Measurements from ENCODE around the gene RTEL1. TPM values are rescaled to one million over a fixed set of nuclear protein-coding genes. Genes with fewer than 3 reads are reported as not detected.
A peak's percentile ranks its signal among the peaks of the same experiment; 100 is the strongest.

RTEL1 gene
- total RNA-seq, 3 donors from 2014 or later: 50.6 to 67.7 (median 62.3) TPM

DNA sequence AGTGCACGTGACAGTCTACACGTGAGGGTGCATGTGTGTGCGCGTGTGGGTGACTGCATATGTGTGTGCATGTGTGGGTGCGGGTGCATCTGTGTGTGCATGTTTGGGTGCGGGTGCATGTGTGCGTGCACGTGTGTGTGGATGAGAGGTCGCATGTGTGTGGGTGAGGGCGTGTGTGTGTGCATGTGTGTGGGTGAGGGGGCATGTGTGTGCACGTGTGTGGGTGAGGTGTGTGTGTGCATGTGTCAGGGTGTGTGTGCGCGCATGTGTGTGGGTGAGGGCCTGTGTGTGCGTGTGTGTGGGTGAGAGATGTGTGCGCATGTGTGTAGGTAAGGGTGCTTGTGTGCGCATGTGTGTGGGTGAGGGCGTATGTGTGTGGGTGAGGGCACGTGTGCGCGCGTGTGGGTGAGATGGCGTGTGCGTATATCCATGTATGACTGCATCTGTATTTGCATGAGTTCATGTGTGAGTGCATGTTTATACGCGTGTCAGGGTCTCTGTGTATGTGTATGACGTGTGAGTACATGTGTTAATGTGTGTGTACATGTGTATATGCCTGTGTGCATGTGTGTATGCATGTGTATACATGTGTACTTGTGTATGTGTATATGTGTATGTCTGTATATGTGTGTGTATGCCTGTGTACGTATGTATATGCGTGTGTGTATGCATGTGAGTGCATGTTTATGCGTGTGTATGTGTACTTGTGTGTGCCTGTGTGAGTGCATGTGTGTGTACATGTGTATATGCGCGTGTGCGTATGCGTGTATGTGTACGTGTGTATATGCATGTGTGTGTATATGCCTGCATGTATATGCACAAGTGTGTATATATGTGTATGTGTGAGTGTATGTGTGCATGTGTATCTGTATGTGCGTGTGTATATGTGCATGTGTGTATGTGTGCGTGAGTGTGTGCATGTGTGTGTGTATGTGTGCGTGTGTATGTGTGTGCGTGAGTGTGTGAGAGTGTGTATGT is 74.3 kb downstream of the RTEL1 start:
- Mint-ChIP-seq H3K9me3 (no peaks in the 10 kb centered on the region), H3K27me3 (ENCODE audit: low read depth) (no peaks in the 10 kb centered on the region), H3K4me3 (no peak overlapping the region), H3K4me1 (ENCODE audit: low read depth) (peaks cover 34% of the 10 kb centered on the region), H3K36me3 (ENCODE audit: insufficient read depth) (peaks cover 12% of the 10 kb centered on the region)
- ATAC-seq (no peak), DNase-seq (no peak)

DNA sequence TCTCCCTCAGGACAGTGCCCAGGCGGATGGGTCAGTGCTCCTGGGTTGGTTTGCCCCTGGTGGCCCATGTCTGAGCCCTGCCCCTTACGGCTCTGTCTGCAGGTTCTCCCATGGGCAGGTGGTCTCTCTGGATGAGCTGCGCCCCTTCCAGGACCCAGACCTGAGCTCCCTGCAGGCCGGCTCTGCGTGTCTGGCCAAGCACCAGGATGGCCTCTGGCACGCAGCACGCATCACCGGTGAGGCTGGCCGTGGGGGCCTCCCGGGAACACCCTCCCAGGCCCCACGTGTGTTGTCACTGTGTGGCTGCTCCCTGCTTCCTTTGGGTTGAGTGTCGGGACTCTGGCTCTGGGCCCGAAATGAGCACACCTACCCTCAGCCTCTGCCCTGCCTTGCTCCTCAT is 75.0 kb downstream of the RTEL1 start:
- H3K4me3 Mint-ChIP-seq: no peak overlapping the region
- DNase-seq (no peak), ATAC-seq (no peak)
- H3K27me3 Mint-ChIP-seq (ENCODE audit: low read depth): no peaks in the 10 kb centered on the region
- H3K9me3 Mint-ChIP-seq: no peaks in the 10 kb centered on the region
- peaks cover 29% of the 10 kb centered on the region for H3K4me1 Mint-ChIP-seq (ENCODE audit: low read depth)
- H3K36me3 Mint-ChIP-seq (ENCODE audit: insufficient read depth): peaks cover 12% of the 10 kb centered on the region

DNA sequence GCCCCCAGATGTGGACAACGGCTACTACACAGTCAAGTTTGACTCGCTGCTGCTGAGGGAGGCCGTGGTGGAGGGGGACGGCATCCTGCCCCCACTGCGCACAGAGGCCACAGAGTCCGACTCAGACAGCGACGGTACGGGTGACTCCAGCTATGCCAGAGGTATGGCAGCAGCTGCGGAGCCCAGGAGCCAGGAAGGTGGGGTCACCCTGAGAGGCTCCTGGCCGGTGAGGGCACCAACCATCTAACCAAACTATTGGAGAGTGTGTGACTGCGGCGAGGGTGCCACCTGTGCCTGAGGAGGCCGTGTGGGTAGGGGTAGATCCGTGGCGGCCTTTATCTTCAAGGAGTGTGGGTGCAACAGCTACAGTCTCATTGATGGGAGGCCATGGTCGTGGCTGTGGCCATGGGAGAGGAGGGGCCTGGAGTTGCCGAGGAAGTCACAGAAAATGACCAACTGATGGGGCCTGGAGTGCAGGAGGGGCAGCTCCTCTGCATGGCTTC is 75.5 kb downstream of the RTEL1 start:
- Mint-ChIP-seq H3K9me3 (no peaks in the 10 kb centered on the region), H3K27me3 (ENCODE audit: low read depth) (no peaks in the 10 kb centered on the region), H3K4me1 (ENCODE audit: low read depth) (peaks cover 24% of the 10 kb centered on the region), H3K36me3 (ENCODE audit: insufficient read depth) (peaks cover 10% of the 10 kb centered on the region), H3K4me3 (no peak overlapping the region)
- ATAC-seq (no peak), DNase-seq (no peak)

DNA sequence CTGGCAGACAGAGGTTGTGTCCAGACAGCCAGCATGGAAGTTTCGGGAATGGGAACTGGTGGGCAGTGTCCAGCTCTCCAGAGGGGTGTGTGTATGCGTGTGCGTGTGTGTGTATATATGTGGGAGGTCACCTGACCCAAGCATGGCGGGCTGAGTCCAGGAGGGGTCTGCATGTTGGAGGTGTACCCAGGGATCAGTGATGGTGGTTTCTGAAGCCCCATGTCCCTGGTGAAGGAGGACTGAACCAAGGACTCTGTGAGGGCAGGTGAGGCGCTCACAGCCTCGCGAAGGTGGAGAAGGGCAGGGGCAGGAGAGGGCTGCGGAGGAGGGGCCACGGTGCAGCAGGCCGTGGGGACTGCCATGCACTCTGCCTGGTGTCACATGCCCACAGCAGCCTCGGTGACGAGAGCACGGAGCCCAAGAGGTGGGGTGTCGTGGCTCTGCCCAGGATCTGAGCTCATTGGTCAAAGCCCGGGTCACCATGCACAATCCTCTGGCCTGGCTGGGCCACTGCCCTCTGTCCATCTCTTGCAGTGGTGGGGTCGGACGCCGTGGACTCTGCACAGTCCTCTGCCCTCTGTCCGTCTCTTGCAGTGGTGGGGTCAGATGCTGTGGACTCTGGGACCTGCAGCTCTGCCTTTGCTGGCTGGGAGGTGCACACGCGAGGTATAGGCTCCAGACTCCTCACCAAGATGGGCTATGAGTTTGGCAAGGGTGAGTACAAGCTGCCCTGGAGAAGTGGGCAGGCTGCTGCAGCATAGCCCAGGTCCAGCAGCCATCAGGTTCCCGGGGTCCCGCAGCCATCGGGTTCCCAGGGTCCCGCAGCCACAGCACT is 76.2 kb downstream of the RTEL1 start:
- peaks cover 9% of the 10 kb centered on the region for H3K36me3 Mint-ChIP-seq (ENCODE audit: insufficient read depth)
- H3K4me1 Mint-ChIP-seq (ENCODE audit: low read depth): peaks cover 23% of the 10 kb centered on the region
- H3K27me3 Mint-ChIP-seq (ENCODE audit: low read depth): no peaks in the 10 kb centered on the region
- no peaks in the 10 kb centered on the region for H3K9me3 Mint-ChIP-seq
- no peak overlapping the region for H3K4me3 Mint-ChIP-seq
- ATAC-seq (no peak), DNase-seq (no peak)

DNA sequence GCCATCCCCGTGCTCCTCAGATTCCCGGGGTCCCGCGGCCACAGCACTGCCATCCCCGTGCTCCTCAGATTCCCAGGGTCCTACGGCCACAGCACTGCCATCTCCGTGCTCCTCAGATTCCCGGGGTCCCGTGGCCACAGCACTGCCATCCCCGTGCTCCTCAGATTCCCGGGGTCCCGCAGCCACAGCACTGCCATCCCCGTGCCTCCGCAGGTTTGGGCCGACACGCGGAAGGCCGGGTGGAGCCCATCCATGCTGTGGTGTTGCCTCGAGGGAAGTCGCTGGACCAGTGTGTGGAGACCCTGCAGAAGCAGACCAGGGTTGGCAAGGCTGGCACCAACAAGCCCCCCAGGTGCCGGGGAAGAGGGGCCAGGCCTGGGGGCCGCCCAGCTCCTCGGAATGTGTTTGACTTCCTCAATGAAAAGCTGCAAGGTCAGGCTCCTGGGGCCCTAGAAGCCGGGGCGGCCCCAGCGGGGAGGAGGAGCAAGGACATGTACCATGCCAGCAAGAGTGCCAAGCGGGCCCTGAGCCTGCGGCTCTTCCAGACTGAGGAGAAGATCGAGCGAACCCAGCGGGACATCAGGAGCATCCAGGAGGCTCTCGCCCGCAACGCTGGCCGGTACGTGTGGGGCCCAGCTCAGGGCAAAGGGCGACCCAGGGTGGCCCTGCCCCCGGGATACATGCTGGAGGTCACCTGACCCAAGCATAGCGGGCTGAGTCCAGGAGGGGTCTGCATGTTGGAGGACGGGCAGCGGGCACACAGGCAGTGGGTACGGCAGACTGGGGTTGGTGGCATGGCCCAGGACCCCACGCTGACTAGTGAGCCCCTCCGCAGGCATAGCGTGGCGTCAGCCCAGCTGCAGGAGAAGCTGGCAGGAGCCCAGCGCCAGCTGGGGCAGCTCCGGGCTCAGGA is 77.1 kb downstream of the RTEL1 start:
- DNase-seq (no peak), ATAC-seq (no peak)
- Mint-ChIP-seq H3K4me3 (no peak overlapping the region), H3K27me3 (ENCODE audit: low read depth) (no peaks in the 10 kb centered on the region), H3K36me3 (ENCODE audit: insufficient read depth) (peaks cover 6% of the 10 kb centered on the region), H3K4me1 (ENCODE audit: low read depth) (peaks cover 23% of the 10 kb centered on the region), H3K9me3 (no peaks in the 10 kb centered on the region)

DNA sequence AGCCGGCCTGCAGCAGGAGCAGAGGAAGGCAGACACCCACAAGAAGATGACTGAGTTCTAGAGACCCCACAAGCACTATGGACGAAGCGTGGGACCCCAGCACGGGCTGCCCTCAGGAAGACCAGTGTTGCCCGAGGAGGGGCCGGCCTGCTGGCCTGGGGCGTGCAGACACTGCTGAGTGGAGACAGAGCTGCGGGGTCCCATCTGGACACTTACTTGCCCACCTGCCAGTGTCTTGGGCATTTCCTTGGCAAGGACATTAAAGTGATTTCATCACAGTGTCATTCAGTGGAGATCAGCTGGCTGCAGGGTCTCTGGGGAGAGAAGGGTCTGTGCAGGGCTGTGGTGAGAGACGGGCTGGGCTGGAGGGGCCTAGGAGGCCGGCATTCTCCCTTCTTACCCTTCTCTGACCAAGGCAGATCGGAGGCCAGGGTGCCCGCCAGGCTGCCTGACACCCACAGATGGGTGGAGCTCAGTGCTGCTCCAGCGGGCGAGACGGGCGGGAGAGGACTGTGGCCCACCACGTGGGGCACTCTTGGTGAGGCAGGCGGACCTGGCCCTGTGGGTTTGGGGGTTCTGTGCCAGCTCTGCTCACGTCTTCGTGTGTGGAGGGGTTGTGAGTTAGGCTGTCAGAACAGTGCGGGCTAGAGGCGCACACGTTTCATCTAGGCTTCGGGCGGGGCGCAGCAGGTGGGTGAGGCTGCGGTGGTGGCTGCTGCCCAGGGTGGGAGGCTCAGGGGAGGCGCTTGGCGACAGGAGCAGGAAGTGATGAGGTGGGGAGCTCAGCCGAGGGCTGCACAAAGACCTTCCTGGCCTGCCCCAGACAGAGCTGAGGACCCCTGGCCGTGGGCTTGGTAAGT is 78.0 kb downstream of the RTEL1 start, which contains the start of gene LIME1:
Gene LIME1 (plus strand): TSS at position 806 of the 860 bp plus-strand sequence. CDS start 886 bp downstream, outside the sequence.
- peaks cover 23% of the 10 kb centered on the region for H3K4me1 Mint-ChIP-seq (ENCODE audit: low read depth)
- peak; percentile 36 to 40 for ATAC-seq
- no peaks in the 10 kb centered on the region for H3K9me3 Mint-ChIP-seq
- peak; percentile 62 for DNase-seq
- H3K27me3 Mint-ChIP-seq (ENCODE audit: low read depth): no peaks in the 10 kb centered on the region
- H3K4me3 Mint-ChIP-seq: peak within 1 kb of the TSS; percentile 77
- peaks cover 6% of the 10 kb centered on the region for H3K36me3 Mint-ChIP-seq (ENCODE audit: insufficient read depth)

DNA sequence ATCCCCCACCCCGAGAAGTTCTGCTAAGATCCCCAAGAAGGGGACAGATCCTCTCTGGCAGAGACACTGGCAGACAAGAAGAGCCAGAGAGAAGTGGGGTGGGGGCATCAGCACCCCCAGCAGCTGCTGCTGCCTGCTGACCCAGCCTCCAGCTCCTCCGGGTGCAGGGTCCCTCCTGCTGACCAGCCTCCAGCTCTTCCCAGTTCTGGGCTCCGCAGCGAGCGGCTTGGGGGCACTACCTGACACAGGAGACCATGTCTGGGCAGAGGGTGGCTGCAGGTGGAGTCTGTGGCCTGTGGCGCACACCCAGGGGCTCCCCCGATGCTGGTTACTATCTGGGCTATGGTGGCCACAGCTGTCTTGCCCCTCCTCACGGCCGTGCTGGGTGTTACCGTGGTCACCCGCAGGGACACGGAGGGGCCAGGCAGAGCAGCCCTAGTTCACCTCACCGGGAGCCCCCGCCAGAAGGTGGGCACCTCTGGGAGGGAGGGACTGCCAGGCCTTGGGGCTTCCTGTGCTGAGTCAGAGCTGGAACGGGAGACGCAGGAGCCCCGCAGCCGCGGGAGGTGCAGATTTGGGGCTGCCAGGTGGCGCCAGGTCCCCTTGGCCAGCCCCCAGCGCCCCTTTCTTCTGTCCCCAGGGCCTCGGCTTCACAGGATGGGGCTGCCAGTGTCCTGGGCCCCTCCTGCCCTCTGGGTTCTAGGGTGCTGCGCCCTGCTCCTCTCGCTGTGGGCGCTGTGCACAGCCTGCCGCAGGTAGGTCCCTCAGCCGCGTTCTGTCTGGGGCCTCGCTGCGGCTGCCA is 79.0 kb downstream of the RTEL1 start:
- Mint-ChIP-seq H3K4me3 (peak overlapping the region; percentile 77), H3K9me3 (no peaks in the 10 kb centered on the region), H3K27me3 (ENCODE audit: low read depth) (no peaks in the 10 kb centered on the region), H3K36me3 (ENCODE audit: insufficient read depth) (peaks cover 6% of the 10 kb centered on the region), H3K4me1 (ENCODE audit: low read depth) (peaks cover 23% of the 10 kb centered on the region)
- DNase-seq (peak; percentile 50), ATAC-seq (peak; percentile 32 to 39)

DNA sequence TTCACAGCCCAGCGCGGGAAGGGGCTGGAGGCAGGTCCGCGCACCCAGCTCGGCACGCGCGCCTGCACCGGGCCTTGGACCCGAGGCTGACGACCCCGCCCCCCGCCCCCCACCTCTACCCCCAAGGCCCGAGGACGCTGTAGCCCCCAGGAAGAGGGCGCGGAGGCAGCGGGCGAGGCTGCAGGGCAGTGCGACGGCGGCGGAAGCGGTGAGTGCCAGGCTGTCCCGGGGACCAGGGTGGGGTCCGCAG is 79.5 kb downstream of the RTEL1 start:
- Mint-ChIP-seq H3K4me3 (peak overlapping the region; percentile 77), H3K4me1 (ENCODE audit: low read depth) (peaks cover 23% of the 10 kb centered on the region), H3K36me3 (ENCODE audit: insufficient read depth) (peaks cover 6% of the 10 kb centered on the region), H3K27me3 (ENCODE audit: low read depth) (no peaks in the 10 kb centered on the region), H3K9me3 (no peaks in the 10 kb centered on the region)
- DNase-seq: no peak
- ATAC-seq: no peak

DNA sequence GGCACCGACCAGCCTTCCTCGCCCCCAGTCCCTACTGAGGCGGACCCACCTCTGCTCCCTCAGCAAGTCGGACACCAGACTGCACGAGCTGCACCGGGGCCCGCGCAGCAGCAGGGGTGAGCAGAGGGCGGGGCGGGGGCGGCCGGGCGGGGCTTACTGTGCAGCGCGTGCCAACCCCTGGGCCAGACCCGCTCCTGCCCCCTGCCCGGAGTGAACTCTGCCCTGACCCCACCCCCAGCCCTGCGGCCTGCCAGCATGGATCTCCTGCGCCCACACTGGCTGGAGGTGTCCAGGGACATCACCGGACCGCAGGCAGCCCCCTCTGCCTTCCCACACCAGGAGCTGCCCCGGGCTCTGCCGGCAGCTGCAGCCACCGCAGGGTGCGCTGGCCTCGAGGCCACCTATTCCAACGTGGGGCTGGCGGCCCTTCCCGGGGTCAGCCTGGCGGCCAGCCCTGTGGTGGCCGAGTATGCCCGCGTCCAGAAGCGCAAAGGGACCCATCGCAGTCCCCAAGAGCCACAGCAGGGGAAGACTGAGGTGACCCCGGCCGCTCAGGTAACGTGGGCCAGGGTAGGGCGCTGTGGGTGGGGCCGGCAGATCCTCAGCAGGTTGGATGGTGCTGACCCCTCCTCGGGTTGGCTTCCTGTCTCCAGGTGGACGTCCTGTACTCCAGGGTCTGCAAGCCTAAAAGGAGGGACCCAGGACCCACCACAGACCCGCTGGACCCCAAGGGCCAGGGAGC is 80.0 kb downstream of the RTEL1 start:
- DNase-seq: no peak
- Mint-ChIP-seq H3K4me1 (ENCODE audit: low read depth) (peaks cover 23% of the 10 kb centered on the region), H3K36me3 (ENCODE audit: insufficient read depth) (peaks cover 6% of the 10 kb centered on the region), H3K27me3 (ENCODE audit: low read depth) (no peaks in the 10 kb centered on the region), H3K4me3 (peak overlapping the region; percentile 26), H3K9me3 (no peaks in the 10 kb centered on the region)
- ATAC-seq: peak; percentile 30 to 36

DNA sequence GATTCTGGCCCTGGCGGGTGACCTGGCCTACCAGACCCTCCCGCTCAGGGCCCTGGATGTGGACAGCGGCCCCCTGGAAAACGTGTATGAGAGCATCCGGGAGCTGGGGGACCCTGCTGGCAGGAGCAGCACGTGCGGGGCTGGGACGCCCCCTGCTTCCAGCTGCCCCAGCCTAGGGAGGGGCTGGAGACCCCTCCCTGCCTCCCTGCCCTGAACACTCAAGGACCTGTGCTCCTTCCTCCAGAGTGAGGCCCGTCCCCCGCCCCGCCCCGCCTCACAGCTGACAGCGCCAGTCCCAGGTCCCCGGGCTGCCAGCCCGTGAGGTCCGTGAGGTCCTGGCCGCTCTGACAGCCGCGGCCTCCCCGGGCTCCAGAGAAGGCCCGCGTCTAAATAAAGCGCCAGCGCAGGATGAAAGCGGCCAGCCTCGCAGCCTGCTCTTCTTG is 80.6 kb downstream of the RTEL1 start:
- Mint-ChIP-seq H3K4me3 (peak overlapping the region; percentile 26), H3K4me1 (ENCODE audit: low read depth) (peaks cover 23% of the 10 kb centered on the region), H3K27me3 (ENCODE audit: low read depth) (no peaks in the 10 kb centered on the region), H3K9me3 (no peaks in the 10 kb centered on the region), H3K36me3 (ENCODE audit: insufficient read depth) (peaks cover 5% of the 10 kb centered on the region)
- no peak for DNase-seq
- no peak for ATAC-seq

DNA sequence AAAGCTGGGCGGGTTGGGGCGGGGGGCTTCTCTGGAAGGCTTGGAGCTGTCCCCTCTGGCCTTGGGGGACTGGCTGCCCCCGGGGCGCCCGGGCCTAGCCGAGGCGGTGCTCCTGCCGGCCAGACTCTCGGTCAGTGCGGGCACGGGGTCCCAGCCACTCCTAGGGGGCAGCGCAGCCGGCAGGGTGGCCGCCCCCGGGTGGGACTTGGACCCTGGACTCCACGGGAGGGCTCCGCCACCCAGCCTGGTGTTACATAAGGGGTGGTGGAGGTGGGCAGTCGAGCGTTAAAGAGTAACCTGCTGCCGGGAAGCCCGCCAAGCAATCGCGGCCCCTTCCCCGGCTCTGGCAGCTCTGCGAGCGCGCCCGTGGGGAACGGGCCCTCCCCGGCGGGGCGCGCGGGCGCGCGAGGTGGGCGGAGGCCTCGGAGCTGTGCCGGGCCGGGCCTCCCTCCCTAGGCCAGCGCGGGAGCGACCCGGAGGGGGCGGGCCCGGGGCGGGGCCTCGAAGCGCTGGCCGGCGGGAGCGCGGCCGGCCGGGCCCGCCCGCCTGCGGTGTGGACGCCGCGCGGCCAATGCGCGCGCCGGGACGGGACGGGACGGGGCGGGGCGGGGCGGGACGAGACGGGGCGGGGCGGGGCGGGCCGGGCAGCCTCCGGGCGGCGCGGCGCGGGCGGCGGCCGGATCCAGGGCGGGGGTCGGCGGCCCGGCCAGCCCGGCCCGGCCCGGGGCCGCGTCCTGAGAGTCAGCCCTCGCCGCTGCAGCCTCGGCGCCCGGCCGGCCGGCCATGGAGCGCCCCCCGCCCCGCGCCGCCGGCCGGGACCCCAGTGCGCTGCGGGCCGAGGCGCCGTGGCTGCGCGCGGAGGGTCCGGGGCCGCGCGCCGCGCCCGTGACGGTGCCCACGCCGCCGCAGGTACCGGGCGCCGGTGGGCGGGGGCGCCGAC is 81.3 kb downstream of the RTEL1 start, which contains the start of gene SLC2A4RG:
Gene SLC2A4RG (plus strand): TSS at position 647 of the 940 bp plus-strand sequence. CDS start 137 bp downstream, at position 784.
- ATAC-seq (peak; percentile 39 to 47), DNase-seq (peak; percentile 53)
- Mint-ChIP-seq H3K4me1 (ENCODE audit: low read depth) (peaks cover 18% of the 10 kb centered on the region), H3K4me3 (peak within 1 kb of the TSS; percentile 55), H3K36me3 (ENCODE audit: insufficient read depth) (no peaks in the 10 kb centered on the region), H3K9me3 (no peaks in the 10 kb centered on the region), H3K27me3 (ENCODE audit: low read depth) (no peaks in the 10 kb centered on the region)

Data from activated T-cell treated with anti-CD3 and anti-CD28 coated beads, Interleukin-2, amount 50 U/mL, for 4 hours (primary cell).